GM12872 (cell line): ENCODE data around the gene RLF.

Source experiments
- TF ChIP-seq, protein P1 (sequence below): IDR thresholded peaks from 3 replicates; pipeline ENCODE4 v1.5.1; 2011; ENCODE audit warnings: low read depth, mild to moderate bottlenecking, low read length, moderate library complexity; ENCODE audit not compliant: insufficient read depth

RLF gene

DNA sequence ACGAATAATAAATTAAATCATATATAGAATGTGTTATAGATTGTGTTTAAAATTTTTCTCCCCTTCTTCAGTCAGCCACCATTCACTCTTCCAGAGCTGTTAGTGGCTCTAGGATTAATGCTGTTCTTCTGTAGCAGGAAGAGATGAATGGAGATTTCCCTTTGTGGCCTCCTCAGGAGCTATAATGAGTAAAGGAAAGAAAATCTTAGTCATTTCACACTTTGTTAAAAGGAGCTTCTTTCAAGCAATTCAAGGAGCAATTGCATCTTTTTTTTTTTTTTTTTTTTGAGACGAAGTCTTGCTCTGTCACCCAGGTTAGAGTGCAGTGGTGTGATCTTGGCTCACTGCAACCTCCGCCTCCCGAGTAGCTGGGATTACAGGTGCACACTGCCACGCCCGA lies 62.9 kb downstream of the RLF start:
- TF ChIP-seq, protein P1, sequence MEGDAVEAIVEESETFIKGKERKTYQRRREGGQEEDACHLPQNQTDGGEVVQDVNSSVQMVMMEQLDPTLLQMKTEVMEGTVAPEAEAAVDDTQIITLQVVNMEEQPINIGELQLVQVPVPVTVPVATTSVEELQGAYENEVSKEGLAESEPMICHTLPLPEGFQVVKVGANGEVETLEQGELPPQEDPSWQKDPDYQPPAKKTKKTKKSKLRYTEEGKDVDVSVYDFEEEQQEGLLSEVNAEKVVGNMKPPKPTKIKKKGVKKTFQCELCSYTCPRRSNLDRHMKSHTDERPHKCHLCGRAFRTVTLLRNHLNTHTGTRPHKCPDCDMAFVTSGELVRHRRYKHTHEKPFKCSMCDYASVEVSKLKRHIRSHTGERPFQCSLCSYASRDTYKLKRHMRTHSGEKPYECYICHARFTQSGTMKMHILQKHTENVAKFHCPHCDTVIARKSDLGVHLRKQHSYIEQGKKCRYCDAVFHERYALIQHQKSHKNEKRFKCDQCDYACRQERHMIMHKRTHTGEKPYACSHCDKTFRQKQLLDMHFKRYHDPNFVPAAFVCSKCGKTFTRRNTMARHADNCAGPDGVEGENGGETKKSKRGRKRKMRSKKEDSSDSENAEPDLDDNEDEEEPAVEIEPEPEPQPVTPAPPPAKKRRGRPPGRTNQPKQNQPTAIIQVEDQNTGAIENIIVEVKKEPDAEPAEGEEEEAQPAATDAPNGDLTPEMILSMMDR, result no peak

DNA sequence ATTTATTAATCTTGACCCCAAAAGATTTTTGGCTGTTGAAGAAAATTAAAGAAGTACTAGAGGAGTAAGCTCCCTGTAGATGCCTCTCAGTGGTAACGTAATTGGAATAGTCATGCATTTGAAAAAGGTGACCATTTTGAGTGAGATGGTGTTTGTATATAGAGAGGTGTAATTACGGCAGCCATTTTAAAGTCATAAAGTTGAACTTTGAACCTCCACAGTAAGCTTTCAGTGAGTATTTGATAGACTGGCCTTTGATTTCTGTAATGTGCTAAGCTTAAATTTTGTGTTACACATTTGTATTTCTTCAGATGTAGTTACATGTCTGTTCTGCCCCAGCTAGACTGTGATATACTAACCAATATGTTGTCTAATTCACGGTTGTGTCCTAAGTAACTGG lies 65.0 kb downstream of the RLF start:
- TF ChIP-seq, protein P1, result no peak

- TF ChIP-seq, protein P1, result no peak
Observed at GRCh38 chr1:40232444-40232843, 71.3 kb downstream of the RLF start.

- TF ChIP-seq, protein P1, result no peak
Observed at GRCh38 chr1:40239626-40240025, 78.4 kb downstream of the RLF start.

DNA sequence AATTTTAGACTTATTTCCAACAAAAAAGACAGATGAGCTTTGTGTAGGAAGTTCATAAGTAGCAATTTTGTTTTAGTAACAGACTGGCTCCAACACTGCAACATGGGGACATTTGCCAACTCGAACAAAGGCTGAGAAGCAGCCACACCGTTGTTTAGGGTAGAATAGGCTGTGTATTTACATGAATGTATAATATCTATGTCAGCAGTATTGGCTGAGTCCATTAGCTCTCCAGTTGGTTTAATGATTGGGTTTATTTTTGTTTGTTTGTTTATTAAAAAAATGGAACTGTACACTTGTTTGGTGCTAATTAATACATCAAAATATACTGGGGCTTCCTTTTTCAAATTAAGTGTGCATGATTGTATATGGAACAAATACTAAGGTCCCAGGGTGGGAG lies 79.2 kb downstream of the RLF start:
- TF ChIP-seq, protein P1, result no peak

- TF ChIP-seq, protein P1, result no peak
Observed at GRCh38 chr1:40241362-40241761, 80.2 kb downstream of the RLF start.

DNA sequence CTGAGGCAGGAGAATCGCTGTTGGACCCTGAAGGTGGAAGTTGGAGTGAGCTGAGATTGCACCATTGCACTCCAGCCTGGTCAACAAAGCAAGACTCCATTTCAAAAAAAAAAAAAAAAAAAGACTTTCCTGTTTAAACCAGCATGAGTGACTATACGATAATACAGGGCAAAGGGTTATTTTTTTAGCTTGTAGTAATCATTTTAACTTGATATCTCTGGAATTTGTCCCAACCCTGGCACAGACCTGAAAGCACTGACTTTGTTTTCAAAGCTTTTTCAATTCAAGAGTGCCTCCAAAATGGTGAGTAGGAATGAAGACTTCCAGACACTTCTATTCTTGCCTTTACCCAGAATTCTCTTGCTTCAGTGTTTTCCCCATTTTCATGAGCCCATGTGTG lies 82.2 kb downstream of the RLF start:
- TF ChIP-seq, protein P1, result no peak
